PC-9 (cell line): ENCODE measurements around the gene MEGF8. TPM values are rescaled to one million over a fixed set of nuclear protein-coding genes. Genes with fewer than 3 reads are reported as not detected.

Source experiments
- BruUV-seq: library from RNA; stranded (reverse); fragments of 400-500 nt; replicated peaks from 2 replicates; lab custom pipeline; 2021; lab: Mats Ljungman, UMichigan
- CTCF ChIA-PET: fragments of 300-600 bp; sonication (Branson Sonifier 250); formaldehyde crosslinking; loops from one replicate; lab custom pipeline; 2022; ENCODE audit warnings: antibody characterized with exemption; lab: Charles Lee
- POLR2A ChIA-PET: fragments of 300-600 bp; sonication (Branson Sonifier 250); formaldehyde crosslinking; loops from one replicate; lab custom pipeline; 2022; ENCODE audit warnings: antibody characterized with exemption; ENCODE audit not compliant: unreplicated experiment; lab: Charles Lee
- DNase-seq, 2 experiments: peaks; one replicate each; pipeline versions ENCODE4 v3.0.0 to v3.0.0-alpha.2; 2015 to 2022; ENCODE audit warnings: mixed read lengths in 1 of 2
- H2AFZ ChIP-seq: fragments of 200-600 bp; sonication (generic); 2 replicates; pipeline ENCODE4 v1.8.1; 2017; ENCODE audit warnings: antibody characterized with exemption
- H3F3A ChIP-seq: fragments of 200-600 bp; sonication (generic); 2 replicates; pipeline ENCODE4 v1.8.1; 2017; ENCODE audit warnings: antibody characterized with exemption, mild to moderate bottlenecking, low read depth; ENCODE audit not compliant: insufficient read depth
- H3K27ac ChIP-seq: fragments of 200-600 bp; sonication (generic); 2 replicates; pipeline ENCODE4 v1.6.1; 2016; ENCODE audit warnings: mixed run types
- H3K27me3 ChIP-seq: fragments of 200-600 bp; sonication (generic); 2 replicates; pipeline ENCODE4 v1.6.1; 2016; ENCODE audit warnings: low read depth, mixed run types; ENCODE audit not compliant: insufficient read depth
- H3K36me3 ChIP-seq: fragments of 200-600 bp; sonication (generic); 2 replicates; pipeline ENCODE4 v1.6.1; 2016; ENCODE audit warnings: low read depth, mixed run types
- H3K4me1 ChIP-seq: fragments of 200-600 bp; sonication (generic); replicated peaks from 2 replicates; pipeline ENCODE4 v1.6.1; 2016; ENCODE audit warnings: mixed run types; ENCODE audit not compliant: insufficient read depth
- H3K4me2 ChIP-seq: fragments of 200-600 bp; sonication (generic); 2 replicates; pipeline ENCODE4 v1.6.1; 2017; ENCODE audit warnings: mixed run types
- H3K4me3 ChIP-seq: fragments of 200-600 bp; sonication (generic); 2 replicates; pipeline ENCODE4 v1.6.1; 2016; ENCODE audit warnings: mixed run types
- H3K79me2 ChIP-seq: fragments of 200-600 bp; sonication (generic); 2 replicates; pipeline ENCODE4 v1.6.1; 2017; ENCODE audit warnings: low read depth, mixed run types
- H3K9me2 ChIP-seq: fragments of 200-600 bp; sonication (generic); 2 replicates; pipeline ENCODE4 v1.8.1; 2017; ENCODE audit warnings: mild to moderate bottlenecking; ENCODE audit not compliant: insufficient read depth
- H3K9me3 ChIP-seq: fragments of 200-600 bp; sonication (generic); 2 replicates; pipeline ENCODE4 v1.8.1; 2016; ENCODE audit warnings: low read depth; ENCODE audit not compliant: insufficient read depth
- H4K20me1 ChIP-seq: fragments of 200-600 bp; sonication (generic); 2 replicates; pipeline ENCODE4 v1.8.1; 2017; ENCODE audit not compliant: insufficient read depth
- CTCF ChIP-seq: fragments of 200-600 bp; sonication (generic); conservative IDR thresholded peaks from 2 replicates; pipeline ENCODE4 v1.6.1; 2017; ENCODE audit warnings: mixed run types, antibody characterized with exemption, mild to moderate bottlenecking, moderate library complexity
- EZH2 ChIP-seq: fragments of 200-600 bp; sonication (generic); IDR thresholded peaks from 2 replicates; pipeline ENCODE4 v1.8.0; 2017; ENCODE audit warnings: antibody characterized with exemption, low read depth
- intact Hi-C: fragments of 100-400 bp; cut with micrococcal nuclease; formaldehyde crosslinking; loops from one replicate; pipeline ENCODE4 v1.10.0; 2022; ENCODE audit not compliant: unreplicated experiment
- total RNA-seq: library from RNA; stranded (reverse); gene quantifications from 2 replicates; pipeline ENCODE4 v1.2.3, GENCODE V29; 2021

Gene MEGF8
- total RNA-seq, 1 experiment from 2014 or later = 40.6 TPM

- TF ChIP-seq EZH2 (no peak), CTCF (no peak)
- CTCF ChIA-PET = interaction anchor here (0.7 to 1.6 kb wide), 3 partner anchors 24 to 36 kb away, joined by 3 to 7 read pairs (median 6); no protein-coding TSS in a partner anchor
- Histone ChIP-seq H3K27me3 (no peaks in the 10 kb centered on the region), H3K4me2 (peak overlapping the region; percentile 90), H3K9me3 (no peaks in the 10 kb centered on the region), H3K27ac (no peak overlapping the region), H2AFZ (no peak overlapping the region), H4K20me1 (peaks cover 3% of the 10 kb centered on the region; the same call in 1 of the 2 replicates), H3K4me3 (peak overlapping the region; percentile 96), H3K36me3 (no peaks in the 10 kb centered on the region; the same call in 1 of the 2 replicates), H3K9me2 (no peaks in the 10 kb centered on the region), H3K4me1 (peaks cover 35% of the 10 kb centered on the region), H3F3A (peaks cover 33% of the 10 kb centered on the region; the same call in 1 of the 2 replicates), H3K79me2 (no peaks in the 10 kb centered on the region)
- intact Hi-C loops = no loop called here
- POLR2A ChIA-PET = interaction anchor here (0.5 kb wide), 1 partner anchor 9 kb away, joined by 3 read pairs; no protein-coding TSS in a partner anchor
- no peak for DNase-seq
- no TSS peak for BruUV-seq
Observed at GRCh38 chr19:42279155-42279901, 46.1 kb upstream of the MEGF8 start.

- CTCF ChIA-PET = interaction anchor here (0.6 to 1.6 kb wide), 5 partner anchors 15 to 166 kb away, joined by 3 to 12 read pairs (median 6); no protein-coding TSS in a partner anchor
- H3K27me3 ChIP-seq = no peaks in the 10 kb centered on the region
- H3K9me2 ChIP-seq = no peaks in the 10 kb centered on the region
- POLR2A ChIA-PET = interaction anchor here (0.5 kb wide), 1 partner anchor 10 kb away, joined by 3 read pairs; no protein-coding TSS in a partner anchor
- H3F3A ChIP-seq = peaks cover 33% of the 10 kb centered on the region; the same call in 1 of the 2 replicates
- TF ChIP-seq EZH2 = no peak
- peak; percentile 90 for TF ChIP-seq CTCF
- H3K36me3 ChIP-seq = no peaks in the 10 kb centered on the region; the same call in 1 of the 2 replicates
- peaks cover 7% of the 10 kb centered on the region; the same call in 1 of the 2 replicates for H3K79me2 ChIP-seq
- peaks cover 41% of the 10 kb centered on the region for H3K4me1 ChIP-seq
- peak overlapping the region; percentile 83 for H2AFZ ChIP-seq
- H3K4me3 ChIP-seq = peak overlapping the region; percentile 96
- peak overlapping the region; percentile 90 for H3K4me2 ChIP-seq
- H3K9me3 ChIP-seq = no peaks in the 10 kb centered on the region
- intact Hi-C loops = loop anchor here (1.0 to 5.0 kb wide), 2 partner anchors 12 to 63 kb away; partner anchors contain the start of gene DEDD2
- peak; percentile 65 to 91 for DNase-seq
- H3K27ac ChIP-seq = no peak overlapping the region
- TSS peak; percentile 70 for BruUV-seq
- H4K20me1 ChIP-seq = peaks cover 7% of the 10 kb centered on the region; the same call in 1 of the 2 replicates
Observed at GRCh38 chr19:42279902-42280814, 45.3 kb upstream of the MEGF8 start.

- intact Hi-C loops = loop anchor here (1.0 to 5.0 kb wide), 2 partner anchors 12 to 63 kb away; partner anchors contain the start of gene DEDD2
- TF ChIP-seq EZH2 = no peak
- no peak for TF ChIP-seq CTCF
- H3K4me3 ChIP-seq = peak overlapping the region; percentile 96
- H3K9me2 ChIP-seq = no peaks in the 10 kb centered on the region
- H3F3A ChIP-seq = peaks cover 39% of the 10 kb centered on the region; the same call in 1 of the 2 replicates
- peak overlapping the region; percentile 90 for H3K4me2 ChIP-seq
- no TSS peak for BruUV-seq
- no peaks in the 10 kb centered on the region; the same call in 1 of the 2 replicates for H3K36me3 ChIP-seq
- DNase-seq = no peak
- H4K20me1 ChIP-seq = peaks cover 13% of the 10 kb centered on the region; the same call in 1 of the 2 replicates
- no peaks in the 10 kb centered on the region for H3K9me3 ChIP-seq
- no peaks in the 10 kb centered on the region for H3K27me3 ChIP-seq
- ChIA-PET POLR2A (no interaction called here), CTCF (no interaction called here)
- H2AFZ ChIP-seq = no peak overlapping the region
- H3K79me2 ChIP-seq = peaks cover 13% of the 10 kb centered on the region; the same call in 1 of the 2 replicates
- peaks cover 42% of the 10 kb centered on the region for H3K4me1 ChIP-seq
- no peak overlapping the region for H3K27ac ChIP-seq
Observed at GRCh38 chr19:42280815-42281145, 44.7 kb upstream of the MEGF8 start.
